ENCODE data around the gene LDHAL6B. TPM values are rescaled to one million over a fixed set of nuclear protein-coding genes. Genes with fewer than 3 reads are reported as not detected.

Gene LDHAL6B
- total and polyA plus RNA-seq, 8 donors: 0.09 to 0.17 (median 0.15) TPM; not detected in 4

GRCh38 chr15:59222906-59223550 lies 16.4 kb downstream of the LDHAL6B start:
- TF ChIP-seq CTCF (IDR thresholded peaks at IDR 0.05): no peak
- intact Hi-C loops (cut with DNase I): no loop called here
- no peaks in the 10 kb centered on the region for H3K9me3 ChIP-seq
- H3K27me3 ChIP-seq: no peaks in the 10 kb centered on the region
- no peak overlapping the region for H3K27ac ChIP-seq
- DNase-seq (no peak), ATAC-seq (no peak)
- no peak overlapping the region for H3K4me3 ChIP-seq
- H3K36me3 ChIP-seq: peaks cover 0 to 27% of the 10 kb centered on the region in 2 donors
- peaks cover 0 to 3% of the 10 kb centered on the region in 2 donors for H3K4me1 ChIP-seq

- no peak for ATAC-seq
Observed at GRCh38 chr15:59223736-59224135, 17.1 kb downstream of the LDHAL6B start.

GRCh38 chr15:59224474-59224873 lies 17.8 kb downstream of the LDHAL6B start:
- no peaks in the 10 kb centered on the region for H3K9me3 ChIP-seq
- H3K4me3 ChIP-seq: no peak overlapping the region
- peaks cover 0 to 3% of the 10 kb centered on the region in 2 donors for H3K4me1 ChIP-seq
- ATAC-seq (no peak), DNase-seq (no peak)
- peaks cover 0 to 27% of the 10 kb centered on the region in 2 donors for H3K36me3 ChIP-seq
- H3K27me3 ChIP-seq: no peaks in the 10 kb centered on the region
- no peak for TF ChIP-seq CTCF (IDR thresholded peaks at IDR 0.05)
- intact Hi-C loops (cut with DNase I): no loop called here
- no peak overlapping the region for H3K27ac ChIP-seq

More at GRCh38 chr15:59223736-59224135, 17.1 kb downstream of the LDHAL6B start:
- H3K4me3 ChIP-seq: no peak overlapping the region
- no peaks in the 10 kb centered on the region for H3K27me3 ChIP-seq
- intact Hi-C loops (cut with DNase I): no loop called here
- peaks cover 0 to 3% of the 10 kb centered on the region in 2 donors for H3K4me1 ChIP-seq
- no peaks in the 10 kb centered on the region for H3K9me3 ChIP-seq
- H3K36me3 ChIP-seq: peaks cover 0 to 27% of the 10 kb centered on the region in 2 donors
- H3K27ac ChIP-seq: no peak overlapping the region
- no peak for TF ChIP-seq CTCF (IDR thresholded peaks at IDR 0.05)
- DNase-seq: no peak

- peaks cover 0 to 17% of the 10 kb centered on the region in 2 donors for H3K36me3 ChIP-seq
- intact Hi-C loops (cut with DNase I): no loop called here
Observed at GRCh38 chr15:59227021-59227420, 20.4 kb downstream of the LDHAL6B start.

More at GRCh38 chr15:59227021-59227420, 20.4 kb downstream of the LDHAL6B start:
- Histone ChIP-seq H3K4me3 (no peak overlapping the region), H3K27ac (no peak overlapping the region), H3K4me1 (peaks cover 0 to 3% of the 10 kb centered on the region in 2 donors), H3K27me3 (no peaks in the 10 kb centered on the region), H3K9me3 (no peaks in the 10 kb centered on the region)
- TF ChIP-seq CTCF (IDR thresholded peaks at IDR 0.05): no peak
- no peak for DNase-seq
- ATAC-seq: no peak
